HG03442 (cell line): ENCODE results near the gene SLK.

Experiments used
- ATAC-seq: cut with Tn5 transposase; IDR thresholded peaks from one replicate; pipeline ENCODE4 v1.9.1; 2021; ENCODE audit warnings: mild to moderate bottlenecking, moderate library complexity; ENCODE audit not compliant: unreplicated experiment

Gene SLK

GRCh38 chr10:104031631-104032030 is 64.7 kb downstream of the SLK start:
- no peak for ATAC-seq

GRCh38 chr10:104032144-104032775 is 65.3 kb downstream of the SLK start:
- no peak for ATAC-seq

- ATAC-seq = no peak
Measured at GRCh38 chr10:104033401-104033930, 66.5 kb downstream of the SLK start.

GRCh38 chr10:104033966-104034365 is 67.0 kb downstream of the SLK start:
- ATAC-seq = no peak

GRCh38 chr10:104034401-104035193 is 67.7 kb downstream of the SLK start:
- ATAC-seq = no peak

- ATAC-seq = no peak
Measured at GRCh38 chr10:104035194-104036068, 68.5 kb downstream of the SLK start.

GRCh38 chr10:104036069-104036384 is 69.1 kb downstream of the SLK start:
- no peak for ATAC-seq

GRCh38 chr10:104036518-104037260 is 69.7 kb downstream of the SLK start:
- ATAC-seq = no peak

GRCh38 chr10:104037261-104037951 is 70.5 kb downstream of the SLK start:
- ATAC-seq = no peak

- ATAC-seq = no peak
Measured at GRCh38 chr10:104038537-104038936, 71.6 kb downstream of the SLK start.

GRCh38 chr10:104038958-104039752 is 72.2 kb downstream of the SLK start:
- no peak for ATAC-seq

GRCh38 chr10:104040382-104040781 is 73.4 kb downstream of the SLK start:
- no peak for ATAC-seq

GRCh38 chr10:104040862-104041789 is 74.2 kb downstream of the SLK start:
- ATAC-seq = no peak

- no peak for ATAC-seq
Measured at GRCh38 chr10:104041891-104042535, 75.1 kb downstream of the SLK start.

GRCh38 chr10:104043185-104043830 is 76.4 kb downstream of the SLK start:
- ATAC-seq = no peak

- ATAC-seq = no peak
Measured at GRCh38 chr10:104043854-104044253, 76.9 kb downstream of the SLK start.
